Heart right ventricle (tissue), 16 donors: Measurements from ENCODE around the gene CEP72. TPM values are rescaled to one million over a fixed set of nuclear protein-coding genes. Genes with fewer than 3 reads are reported as not detected.

Source experiments
- ATAC-seq, 8 donors: fragments of 200-7000 bp; cut with Tn5 transposase; one replicate each; pipeline ENCODE4 v1.9.1; 2020; ENCODE audit warnings: mild to moderate bottlenecking in 8 of 8, moderate library complexity in 8 of 8, moderate number of reproducible peaks in 1 of 8
- DNase-seq, 2 donors: peaks; one replicate each; pipeline ENCODE4 v3.0.0-alpha.2; 2020
- H3K27ac ChIP-seq, 10 donors: fragments of 200-600 bp; sonication (generic) in 2 of 10; one replicate each; pipeline versions ENCODE4 v1.5.0 to v1.8.0; 2020 to 2022; ENCODE audit warnings: mild to moderate bottlenecking in 3 of 10
- H3K27me3 ChIP-seq, 7 donors: fragments of 200-600 bp; one replicate each; pipeline ENCODE4 v1.8.0; 2021 to 2022; ENCODE audit warnings: mild to moderate bottlenecking in 2 of 7
- H3K36me3 ChIP-seq, 9 donors: fragments of 200-600 bp; sonication (generic) in 1 of 9; one replicate each; pipeline versions ENCODE4 v1.5.0 to v1.8.0; 2020 to 2022; ENCODE audit warnings: mild to moderate bottlenecking in 2 of 9
- H3K4me1 ChIP-seq, 9 donors: fragments of 200-600 bp; sonication (generic) in 1 of 9; one replicate each; pipeline versions ENCODE4 v1.5.0 to v1.8.0; 2020 to 2022; ENCODE audit warnings: mild to moderate bottlenecking in 4 of 9
- H3K4me3 ChIP-seq, 10 donors: fragments of 200-600 bp; sonication (generic) in 2 of 10; one replicate each; pipeline versions ENCODE4 v1.5.0 to v1.8.0; 2020 to 2022; ENCODE audit warnings: mild to moderate bottlenecking in 7 of 10, moderate library complexity in 2 of 10
- H3K9me3 ChIP-seq, 11 donors: fragments of 200-600 bp in 10 of 11; sonication (generic) in 2 of 11; one replicate each; pipeline versions ENCODE4 v1.5.0 to v1.8.0; 2013 to 2022; ENCODE audit warnings: mild to moderate bottlenecking in 2 of 11, control low read depth in 1 of 11, moderate library complexity in 1 of 11
- CTCF ChIP-seq, 9 donors: fragments of 200-600 bp; sonication (generic) in 2 of 9; IDR thresholded peaks; one replicate each; pipeline versions ENCODE4 v1.5.0 to v1.8.0; 2021 to 2022; ENCODE audit warnings: antibody characterized with exemption in 9 of 9, mild to moderate bottlenecking in 5 of 9, moderate library complexity in 1 of 9
- WGBS, 2 donors: extraction: QIAGEN DNeasy Blood & Tissue Kit; methylation state at CpG; one replicate each; pipeline ENCODE4 v1.1.7; 2013; ENCODE audit warnings: inconsistent platforms in 1 of 2; 5-methylcytosine and 5-hydroxymethylcytosine counted together
- intact Hi-C, 10 donors: fragments of 100-400 bp; cut with DNase I; formaldehyde crosslinking; loops; one replicate each; pipeline versions ENCODE4 v1.11.1 to v1.14.2; 2022
- polyA plus RNA-seq, 2 donors: library from polyadenylated mRNA; stranded (reverse); fragments of 200-250 nt; gene quantifications; one replicate each; pipeline ENCODE4 v1.2.3, GENCODE V29; 2013
- total RNA-seq, 10 donors: library from RNA; stranded (reverse); fragmentation: NEBNext Ultra II Directional in 3 of 10; extraction: Animal tissue kit (Norgen Biotek cat#: 25700) in 3 of 10; gene quantifications; one replicate each; pipeline versions ENCODE4 v1.2.1 to v1.2.4, GENCODE V29; 2021 to 2023
- donor health status: Arrhythmogenic right ventricular cardiomyopathy.
- donor health status: ischemic (EF 13 %, LVEDD 7.1; RV severe dilation, severe dysfunction).
- donor health status: healthy with polysubstance abuse.
- donor health status: DM: no; HTN: yes; CAD: no.
- donor health status: DM: no; HTN: no; CAD: no.
- donor health status: ischemic (EF 25% LVEDD 6.9; RV normal size, moderate dysfunction).
- donor health status: ischemic (EF 25% LVEDD 5.7; RV mildly dilated, moderate dysfunction).
- donor health status: healthy.
- donor health status: DM: yes; HTN: yes; CAD: no.
- donor health status: Ischemic cardiomyopathy.
- donor health status: ischemic (EF 35%, LVEDD 5.7; RV mildly dilated, moderate dysfunction).
- donor health status: nonischemic (EF 11% LVEDD 7.7; RV severe dilation, severe dysfunction).
- donor health status: DM: yes; HTN: yes; CAD: no.
- donor health status: PGD.
- donor health status: ischemic (EF 29% LVEDD 5.4; RV normal size, mild dysfunction).
- donor health status: nonischemic (EF 23%, LVEDD 6.1; RV moderate dilation, normal function).

CEP72 gene
- total and polyA plus RNA-seq, 12 donors = 0.66 to 2.4 (median 1.4) TPM

GRCh38 chr5:583645-584044 is 28.5 kb upstream of the CEP72 start:
- ATAC-seq = no peak
- Histone ChIP-seq H3K27me3 (peaks cover 0 to 64% (median 47%) of the 10 kb centered on the region in 7 donors), H3K9me3 (peaks cover 0 to 2% (median 0%) of the 10 kb centered on the region in 11 donors), H3K27ac (no peak overlapping the region), H3K4me3 (no peak overlapping the region), H3K4me1 (no peaks in the 10 kb centered on the region), H3K36me3 (no peaks in the 10 kb centered on the region)
- intact Hi-C loops = no loop called here
- no peak for TF ChIP-seq CTCF (IDR thresholded peaks at IDR 0.05)
- WGBS, 2 donors = 56 to 84% methylated on average over 2 of the region's 2 CpGs
- no peak for DNase-seq

GRCh38 chr5:584216-584615 is 27.9 kb upstream of the CEP72 start:
- H3K4me3 ChIP-seq = no peak overlapping the region
- intact Hi-C loops = no loop called here
- peaks cover 0 to 64% (median 43%) of the 10 kb centered on the region in 7 donors for H3K27me3 ChIP-seq
- no peak for TF ChIP-seq CTCF (IDR thresholded peaks at IDR 0.05)
- whole genome bisulfite sequencing, 2 donors = 86 to 90% methylated on average over 2 of the region's 2 CpGs
- no peaks in the 10 kb centered on the region for H3K36me3 ChIP-seq
- ATAC-seq (no peak), DNase-seq (no peak)
- no peaks in the 10 kb centered on the region for H3K4me1 ChIP-seq
- H3K27ac ChIP-seq = no peak overlapping the region
- no peaks in the 10 kb centered on the region for H3K9me3 ChIP-seq

GRCh38 chr5:584846-585245 is 27.3 kb upstream of the CEP72 start:
- no peak overlapping the region for H3K27ac ChIP-seq
- no peak for TF ChIP-seq CTCF (IDR thresholded peaks at IDR 0.05)
- intact Hi-C loops = no loop called here
- no peaks in the 10 kb centered on the region for H3K9me3 ChIP-seq
- peaks cover 0 to 62% (median 37%) of the 10 kb centered on the region in 7 donors for H3K27me3 ChIP-seq
- no peaks in the 10 kb centered on the region for H3K4me1 ChIP-seq
- no peaks in the 10 kb centered on the region for H3K36me3 ChIP-seq
- no peak overlapping the region for H3K4me3 ChIP-seq
- DNase-seq (no peak), ATAC-seq (no peak)
- WGBS, 2 donors = 64 to 84% methylated on average over 2 of the region's 2 CpGs

- no peaks in the 10 kb centered on the region for H3K4me1 ChIP-seq
- intact Hi-C loops = no loop called here
- no peak for TF ChIP-seq CTCF (IDR thresholded peaks at IDR 0.05)
- H3K36me3 ChIP-seq = no peaks in the 10 kb centered on the region
- H3K9me3 ChIP-seq = no peaks in the 10 kb centered on the region
- WGBS, 2 donors = 74 to 80% methylated on average over 9 of the region's 9 CpGs
- H3K27me3 ChIP-seq = peaks cover 0 to 58% (median 30%) of the 10 kb centered on the region in 7 donors
- ATAC-seq = no peak
- no peak overlapping the region for H3K4me3 ChIP-seq
- DNase-seq = no peak
- H3K27ac ChIP-seq = no peak overlapping the region
These were observed 26.6 kb upstream of the CEP72 start for GRCh38 chr5:585556-585955.
